H9 (cell line): ENCODE results near the gene SHISA7. TPM values are rescaled to one million over a fixed set of nuclear protein-coding genes. Genes with fewer than 3 reads are reported as not detected.

Experiments
- DNase-seq: peaks from one replicate; pipeline ENCODE4 v3.0.0-alpha.2; 2017
- H2AFZ ChIP-seq: one replicate; pipeline ENCODE4 v1.6.1; 2013; ENCODE audit warnings: mild to moderate bottlenecking, low read length, control low read depth, moderate library complexity
- H2AK5ac ChIP-seq: 2 replicates; pipeline ENCODE4 v1.6.1; 2013; ENCODE audit warnings: low read length, control low read depth, mixed read lengths; ENCODE audit not compliant: insufficient read length
- H2BK120ac ChIP-seq: one replicate; pipeline ENCODE4 v1.6.1; 2013; ENCODE audit warnings: low read depth, mild to moderate bottlenecking, low read length, control low read depth, inconsistent platforms; ENCODE audit not compliant: poor library complexity, severe bottlenecking
- H2BK12ac ChIP-seq: 2 replicates; pipeline ENCODE4 v1.6.1; 2013; ENCODE audit warnings: low read length, control low read depth, mixed read lengths, low read depth; ENCODE audit not compliant: insufficient read length
- H2BK15ac ChIP-seq: 2 replicates; pipeline ENCODE4 v1.6.1; 2013; ENCODE audit warnings: low read depth, low read length, control low read depth
- H2BK20ac ChIP-seq: one replicate; pipeline ENCODE4 v1.6.1; 2013; ENCODE audit warnings: low read depth, mild to moderate bottlenecking, low read length, control low read depth, inconsistent platforms; ENCODE audit not compliant: poor library complexity, severe bottlenecking
- H2BK5ac ChIP-seq: 2 replicates; pipeline ENCODE4 v1.6.1; 2013; ENCODE audit warnings: low read length, control low read depth, mixed read lengths; ENCODE audit not compliant: insufficient read length
- H3K14ac ChIP-seq: 2 replicates; pipeline ENCODE4 v1.6.1; 2013; ENCODE audit warnings: low read length, control low read depth; ENCODE audit not compliant: insufficient read depth
- H3K18ac ChIP-seq: 2 replicates; pipeline ENCODE4 v1.6.1; 2013; ENCODE audit warnings: low read depth, mild to moderate bottlenecking, mixed read lengths, low read length, control low read depth; ENCODE audit not compliant: insufficient read length
- H3K23ac ChIP-seq: 2 replicates; pipeline ENCODE4 v1.6.1; 2013; ENCODE audit warnings: low read length, control low read depth, mixed read lengths, low read depth; ENCODE audit not compliant: insufficient read length
- H3K23me2 ChIP-seq: 2 replicates; pipeline ENCODE4 v1.6.1; 2013; ENCODE audit warnings: low read depth, mild to moderate bottlenecking, mixed read lengths, low read length, control low read depth; ENCODE audit not compliant: insufficient read length, poor library complexity, severe bottlenecking
- H3K27ac ChIP-seq: 2 replicates; pipeline ENCODE4 v1.5.1; 2013; ENCODE audit warnings: low read length, control low read depth, mixed read lengths, low read depth; ENCODE audit not compliant: insufficient read length
- H3K27me3 ChIP-seq: 2 replicates; pipeline ENCODE4 v1.6.1; 2013; ENCODE audit warnings: low read length, control low read depth, inconsistent platforms; ENCODE audit not compliant: insufficient read depth
- H3K4ac ChIP-seq: 2 replicates; pipeline ENCODE4 v1.6.1; 2013; ENCODE audit warnings: low read depth, mild to moderate bottlenecking, control low read depth, inconsistent platforms, low read length, moderate library complexity
- H3K4me1 ChIP-seq: 2 replicates; pipeline ENCODE4 v1.6.1; 2013; ENCODE audit warnings: low read length, control low read depth, inconsistent platforms; ENCODE audit not compliant: insufficient read depth
- H3K4me2 ChIP-seq: 2 replicates; pipeline ENCODE4 v1.6.1; 2013; ENCODE audit warnings: low read length, control low read depth, mixed read lengths; ENCODE audit not compliant: insufficient read length, insufficient read depth
- H3K56ac ChIP-seq: 2 replicates; pipeline ENCODE4 v1.6.1; 2013; ENCODE audit warnings: low read depth, mild to moderate bottlenecking, mixed read lengths, low read length, control low read depth; ENCODE audit not compliant: insufficient read length
- H3K79me1 ChIP-seq: 2 replicates; pipeline ENCODE4 v1.6.1; 2013; ENCODE audit warnings: low read depth, mild to moderate bottlenecking, moderate library complexity, low read length, control low read depth, inconsistent platforms; ENCODE audit not compliant: insufficient read depth, poor library complexity, severe bottlenecking
- H3K79me2 ChIP-seq: 2 replicates; pipeline ENCODE4 v1.6.1; 2013; ENCODE audit warnings: low read length, control low read depth, inconsistent platforms; ENCODE audit not compliant: insufficient read depth
- H3K9ac ChIP-seq: 2 replicates; pipeline ENCODE4 v1.6.1; 2013; ENCODE audit warnings: low read length, control low read depth, mixed read lengths; ENCODE audit not compliant: insufficient read length; ENCODE audit errors: extremely low read depth
- H3K9me3 ChIP-seq: one replicate; pipeline ENCODE4 v1.6.1; 2013; ENCODE audit warnings: low read depth, low read length, inconsistent platforms; ENCODE audit not compliant: control insufficient read depth
- H3T11ph ChIP-seq: one replicate; pipeline ENCODE4 v1.6.1; 2013; ENCODE audit warnings: mild to moderate bottlenecking, low read length, control low read depth, inconsistent platforms
- H4K20me1 ChIP-seq: one replicate; pipeline ENCODE4 v1.6.1; 2013; ENCODE audit not compliant: control insufficient read depth, insufficient read length, insufficient read depth
- H4K5ac ChIP-seq: 2 replicates; pipeline ENCODE4 v1.6.1; 2013; ENCODE audit warnings: low read depth, mild to moderate bottlenecking, mixed read lengths, low read length, control low read depth; ENCODE audit not compliant: insufficient read length
- H4K8ac ChIP-seq: replicated peaks from 2 replicates; pipeline ENCODE4 v1.6.1; 2013; ENCODE audit warnings: low read length, control low read depth, mixed read lengths, low read depth; ENCODE audit not compliant: insufficient read length
- H4K91ac ChIP-seq: 2 replicates; pipeline ENCODE4 v1.6.1; 2013; ENCODE audit warnings: low read depth, mild to moderate bottlenecking, moderate library complexity, mixed read lengths, low read length, control low read depth; ENCODE audit not compliant: insufficient read length
- H3K27ac Mint-ChIP-seq, 3 experiments: 2 replicates in 2 of 3; 3 replicates in 1 of 3; pipeline ENCODE4 v1.8.0; 2020 to 2021; ENCODE audit warnings: mixed read lengths in 3 of 3, mild to moderate bottlenecking in 1 of 3, moderate library complexity in 1 of 3
- H3K27me3 Mint-ChIP-seq: 2 replicates; pipeline ENCODE4 v1.8.0; 2021; ENCODE audit warnings: low read depth, mild to moderate bottlenecking, moderate library complexity, mixed read lengths
- H3K36me3 Mint-ChIP-seq, 3 experiments: 2 replicates in 2 of 3; 3 replicates in 1 of 3; pipeline ENCODE4 v1.8.0; 2020 to 2021; ENCODE audit warnings: low read depth in 3 of 3, mixed read lengths in 3 of 3; ENCODE audit not compliant: insufficient read depth in 1 of 3
- H3K4me1 Mint-ChIP-seq, 2 experiments: 2 replicates each; pipeline ENCODE4 v1.8.0; 2020; ENCODE audit warnings: mixed read lengths in 2 of 2
- H3K4me3 Mint-ChIP-seq, 2 experiments: 2 replicates in 1 of 2; 3 replicates in 1 of 2; pipeline ENCODE4 v1.8.0; 2020 to 2021; ENCODE audit warnings: mild to moderate bottlenecking in 2 of 2, mixed read lengths in 2 of 2, moderate library complexity in 1 of 2
- H3K9me3 Mint-ChIP-seq, 2 experiments: 2 replicates in 1 of 2; 3 replicates in 1 of 2; pipeline ENCODE4 v1.8.0; 2020; ENCODE audit warnings: mild to moderate bottlenecking in 2 of 2, mixed read lengths in 2 of 2, moderate library complexity in 1 of 2
- WGBS: extraction: QIAGEN DNeasy Blood & Tissue Kit; methylation state at CpG from one replicate; pipeline ENCODE4 v1.1.7; 2013; ENCODE audit warnings: missing lambda C conversion rate, low lambda C conversion rate, mixed read lengths; ENCODE audit not compliant: insufficient read length; ENCODE audit errors: extremely low coverage; 5-methylcytosine and 5-hydroxymethylcytosine counted together
- total RNA-seq: library from RNA; stranded (reverse); gene quantifications from 2 replicates; pipeline ENCODE4 v1.2.1, GENCODE V29; 2021
- TF ChIP-seq, protein P1 (sequence below): fragments of 200-600 bp; sonication (generic); conservative IDR thresholded peaks from 3 replicates; pipeline ENCODE4 v1.8.0; 2021; ENCODE audit warnings: antibody characterized with exemption, mild to moderate bottlenecking

SHISA7 gene
- total RNA-seq, 1 experiment from 2014 or later = 0.31 TPM

DNA sequence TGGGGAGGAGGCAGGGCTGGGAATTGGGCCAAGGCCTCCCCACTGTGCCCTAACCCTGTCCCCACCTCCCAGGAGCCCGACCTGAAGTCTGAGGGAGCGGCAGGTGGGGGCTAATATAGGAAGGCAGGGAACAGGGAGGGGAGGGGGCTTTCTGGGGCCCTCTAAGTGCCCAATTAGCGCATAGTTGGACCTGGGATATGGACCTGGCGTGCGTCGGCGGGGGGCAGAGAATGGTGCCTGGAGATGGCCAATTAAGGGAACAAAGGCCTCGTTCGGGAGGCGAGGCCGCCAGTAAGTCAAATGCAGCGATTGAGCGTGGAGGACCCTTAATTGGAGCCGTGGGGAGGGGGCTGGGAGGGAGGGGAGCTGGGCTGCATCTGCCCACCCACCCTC is 21.6 kb upstream of the SHISA7 start, which contains the start of gene C19orf85:
TSS of gene C19orf85 (minus strand) at position 90 of the 393 bp plus-strand sequence. CDS start 197 bp downstream, outside the sequence.
- H3K9me3 ChIP-seq = no peaks in the 10 kb centered on the region
- peak; percentile 83 for DNase-seq
- Mint-ChIP-seq H3K27ac (peak within 1 kb of the TSS in 1 of 3 experiments; percentile 86; a peak in 2 of 7 replicates), H3K36me3 (peaks cover 0 to 2% (median 0%) of the 10 kb centered on the region in 3 experiments; a peak in 2 of 7 replicates), H3K27me3 (peaks cover 13% of the 10 kb centered on the region), H3K4me3 (peak within 1 kb of the TSS in 1 of 2 experiments; percentile 42; a peak in 1 of 5 replicates), H3K4me1 (peaks cover 25 to 30% of the 10 kb centered on the region in 2 experiments), H3K9me3 (peaks cover 0 to 3% of the 10 kb centered on the region in 2 experiments; a peak in 1 of 5 replicates)
- TF ChIP-seq, protein P1, sequence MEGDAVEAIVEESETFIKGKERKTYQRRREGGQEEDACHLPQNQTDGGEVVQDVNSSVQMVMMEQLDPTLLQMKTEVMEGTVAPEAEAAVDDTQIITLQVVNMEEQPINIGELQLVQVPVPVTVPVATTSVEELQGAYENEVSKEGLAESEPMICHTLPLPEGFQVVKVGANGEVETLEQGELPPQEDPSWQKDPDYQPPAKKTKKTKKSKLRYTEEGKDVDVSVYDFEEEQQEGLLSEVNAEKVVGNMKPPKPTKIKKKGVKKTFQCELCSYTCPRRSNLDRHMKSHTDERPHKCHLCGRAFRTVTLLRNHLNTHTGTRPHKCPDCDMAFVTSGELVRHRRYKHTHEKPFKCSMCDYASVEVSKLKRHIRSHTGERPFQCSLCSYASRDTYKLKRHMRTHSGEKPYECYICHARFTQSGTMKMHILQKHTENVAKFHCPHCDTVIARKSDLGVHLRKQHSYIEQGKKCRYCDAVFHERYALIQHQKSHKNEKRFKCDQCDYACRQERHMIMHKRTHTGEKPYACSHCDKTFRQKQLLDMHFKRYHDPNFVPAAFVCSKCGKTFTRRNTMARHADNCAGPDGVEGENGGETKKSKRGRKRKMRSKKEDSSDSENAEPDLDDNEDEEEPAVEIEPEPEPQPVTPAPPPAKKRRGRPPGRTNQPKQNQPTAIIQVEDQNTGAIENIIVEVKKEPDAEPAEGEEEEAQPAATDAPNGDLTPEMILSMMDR = no peak
- H3K79me2 ChIP-seq = 0 out of 2 replicates have a peak, but pooled peaks cover 3% of the 10 kb centered on the region
- H4K5ac ChIP-seq = no peak within 1 kb of the TSS
- no peak within 1 kb of the TSS for H2BK120ac ChIP-seq
- no peaks in the 10 kb centered on the region for H3K27me3 ChIP-seq
- no peaks in the 10 kb centered on the region for H4K20me1 ChIP-seq
- no peaks in the 10 kb centered on the region for H3K79me1 ChIP-seq
- no peak within 1 kb of the TSS for H2BK12ac ChIP-seq
- H3K18ac ChIP-seq = peak within 1 kb of the TSS; percentile 68
- H3K23ac ChIP-seq = no peak within 1 kb of the TSS
- H3K27ac ChIP-seq = no peak within 1 kb of the TSS
- H3K4me1 ChIP-seq = peaks cover 3% of the 10 kb centered on the region; the same call in 1 of the 2 replicates
- H3K9ac ChIP-seq = no peak within 1 kb of the TSS
- no peak within 1 kb of the TSS for H2AFZ ChIP-seq
- no peak within 1 kb of the TSS for H2BK20ac ChIP-seq
- H4K8ac ChIP-seq = no peak within 1 kb of the TSS
- no peak within 1 kb of the TSS for H2AK5ac ChIP-seq
- H3K4me2 ChIP-seq = no peak within 1 kb of the TSS
- peaks cover 5% of the 10 kb centered on the region for H3K23me2 ChIP-seq
- H3K14ac ChIP-seq = peak within 1 kb of the TSS; percentile 51
- no peak within 1 kb of the TSS for H3T11ph ChIP-seq
- H3K56ac ChIP-seq = no peak within 1 kb of the TSS
- no peak within 1 kb of the TSS for H3K4ac ChIP-seq
- WGBS = no CpG with 5 or more reads among the region's 14 CpGs
- H2BK15ac ChIP-seq = no peak within 1 kb of the TSS
- no peak within 1 kb of the TSS for H4K91ac ChIP-seq
- no peak within 1 kb of the TSS for H2BK5ac ChIP-seq
